Measurements from ENCODE around the gene PCDHGB1. TPM values are rescaled to one million over a fixed set of nuclear protein-coding genes. Genes with fewer than 3 reads are reported as not detected.
"Not testable (repeated sequence)": the region's sequence is repeated elsewhere in the genome, so short reads cannot be mapped to it uniquely, and the experiment has no call there.

The PCDHGB1 gene
- total RNA-seq, 4 donors from 2014 or later, result 2.0 to 9.5 (median 4.2) TPM

DNA sequence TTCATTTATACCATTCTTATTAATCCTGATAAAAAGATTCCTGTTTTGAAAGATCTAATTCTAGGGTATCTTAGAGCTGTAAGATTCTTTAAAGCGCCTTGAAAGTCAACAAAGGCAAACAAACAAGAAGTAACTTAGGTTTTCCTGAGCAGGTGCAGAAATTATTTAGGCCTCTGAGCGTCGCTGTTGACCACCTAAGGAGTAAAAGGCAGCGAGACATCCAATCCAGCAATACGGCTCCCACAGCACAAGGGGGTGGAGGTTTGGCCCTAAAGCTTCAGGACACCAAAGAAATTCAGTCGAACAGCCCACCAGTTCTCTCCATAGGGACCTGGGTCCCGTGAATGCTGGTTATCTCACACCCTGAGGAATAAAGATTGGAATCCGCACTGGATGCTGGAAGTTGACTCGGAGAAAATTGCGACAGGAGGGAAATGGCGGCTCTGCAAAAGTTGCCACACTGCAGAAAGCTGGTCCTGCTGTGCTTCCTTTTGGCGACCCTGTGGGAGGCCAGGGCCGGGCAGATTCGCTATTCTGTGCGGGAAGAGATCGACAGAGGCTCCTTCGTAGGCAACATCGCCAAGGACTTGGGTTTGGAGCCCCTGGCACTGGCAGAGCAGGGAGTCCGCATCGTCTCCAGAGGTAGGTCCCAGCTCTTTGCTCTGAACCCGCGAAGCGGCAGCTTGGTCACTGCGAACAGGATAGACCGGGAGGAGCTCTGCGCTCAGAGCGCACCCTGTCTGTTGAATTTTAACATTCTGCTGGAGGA is 11.2 kb upstream of the PCDHGB1 start, which contains the start of gene PCDHGA2:
Gene PCDHGA2 (plus strand): TSS at position 223 of the 769 bp plus-strand sequence.
- peaks cover 0 to 98% (median 2%) of the 10 kb centered on the region in 3 donors for H3K9me3 ChIP-seq
- peak within 1 kb of the TSS in 1 of 4 donors; percentile 4 for H3K27ac ChIP-seq
- no peaks in the 10 kb centered on the region for H3K36me3 ChIP-seq
- H3K4me1 ChIP-seq, result no peaks in the 10 kb centered on the region
- WGBS, 2 donors (ENCODE audit: low coverage in 1 of 2), result 2 to 9% methylated on average over 6 to 14 of the region's 27 CpGs
- peak within 1 kb of the TSS in 1 of 2 donors; percentile 35 for H3K4me3 ChIP-seq
- peaks cover 46% of the 10 kb centered on the region for H3K27me3 ChIP-seq
- no peak for ATAC-seq
- TF ChIP-seq, protein P1, sequence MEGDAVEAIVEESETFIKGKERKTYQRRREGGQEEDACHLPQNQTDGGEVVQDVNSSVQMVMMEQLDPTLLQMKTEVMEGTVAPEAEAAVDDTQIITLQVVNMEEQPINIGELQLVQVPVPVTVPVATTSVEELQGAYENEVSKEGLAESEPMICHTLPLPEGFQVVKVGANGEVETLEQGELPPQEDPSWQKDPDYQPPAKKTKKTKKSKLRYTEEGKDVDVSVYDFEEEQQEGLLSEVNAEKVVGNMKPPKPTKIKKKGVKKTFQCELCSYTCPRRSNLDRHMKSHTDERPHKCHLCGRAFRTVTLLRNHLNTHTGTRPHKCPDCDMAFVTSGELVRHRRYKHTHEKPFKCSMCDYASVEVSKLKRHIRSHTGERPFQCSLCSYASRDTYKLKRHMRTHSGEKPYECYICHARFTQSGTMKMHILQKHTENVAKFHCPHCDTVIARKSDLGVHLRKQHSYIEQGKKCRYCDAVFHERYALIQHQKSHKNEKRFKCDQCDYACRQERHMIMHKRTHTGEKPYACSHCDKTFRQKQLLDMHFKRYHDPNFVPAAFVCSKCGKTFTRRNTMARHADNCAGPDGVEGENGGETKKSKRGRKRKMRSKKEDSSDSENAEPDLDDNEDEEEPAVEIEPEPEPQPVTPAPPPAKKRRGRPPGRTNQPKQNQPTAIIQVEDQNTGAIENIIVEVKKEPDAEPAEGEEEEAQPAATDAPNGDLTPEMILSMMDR (IDR thresholded peaks at IDR 0.05), result peak in 3 of 4 experiments; percentile 23 to 38 (median 30)
- TF ChIP-seq POLR2AphosphoS5 (IDR thresholded peaks at IDR 0.05), result no peak

DNA sequence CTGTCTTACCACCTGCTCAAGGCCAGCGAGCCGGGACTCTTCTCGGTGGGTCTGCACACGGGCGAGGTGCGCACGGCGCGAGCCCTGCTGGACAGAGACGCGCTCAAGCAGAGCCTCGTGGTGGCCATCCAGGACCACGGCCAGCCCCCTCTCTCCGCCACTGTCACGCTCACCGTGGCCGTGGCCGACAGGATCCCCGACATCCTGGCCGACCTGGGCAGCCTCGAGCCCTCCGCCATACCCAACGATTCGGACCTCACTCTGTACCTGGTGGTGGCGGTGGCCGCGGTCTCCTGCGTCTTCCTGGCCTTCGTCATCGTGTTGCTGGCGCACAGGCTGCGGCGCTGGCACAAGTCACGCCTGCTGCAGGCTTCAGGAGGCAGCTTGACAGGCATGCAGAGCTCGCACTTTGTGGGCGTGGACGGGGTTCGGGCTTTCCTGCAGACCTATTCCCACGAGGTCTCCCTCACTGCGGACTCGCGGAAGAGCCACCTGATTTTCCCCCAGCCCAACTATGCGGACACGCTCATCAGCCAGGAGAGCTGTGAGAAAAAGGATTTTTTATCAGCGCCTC is 9.0 kb upstream of the PCDHGB1 start:
- H3K27ac ChIP-seq, H3K4me3 ChIP-seq, H3K36me3 ChIP-seq, ATAC-seq, H3K4me1 ChIP-seq: not testable (repeated sequence)
- 40 to 67% methylated on average over 1 to 8 of the region's 45 CpGs for WGBS, 2 donors (ENCODE audit: low coverage in 1 of 2)
- H3K27me3 ChIP-seq, result peaks cover 61% of the 10 kb centered on the region
- peaks cover 2 to 100% (median 5%) of the 10 kb centered on the region in 3 donors for H3K9me3 ChIP-seq

DNA sequence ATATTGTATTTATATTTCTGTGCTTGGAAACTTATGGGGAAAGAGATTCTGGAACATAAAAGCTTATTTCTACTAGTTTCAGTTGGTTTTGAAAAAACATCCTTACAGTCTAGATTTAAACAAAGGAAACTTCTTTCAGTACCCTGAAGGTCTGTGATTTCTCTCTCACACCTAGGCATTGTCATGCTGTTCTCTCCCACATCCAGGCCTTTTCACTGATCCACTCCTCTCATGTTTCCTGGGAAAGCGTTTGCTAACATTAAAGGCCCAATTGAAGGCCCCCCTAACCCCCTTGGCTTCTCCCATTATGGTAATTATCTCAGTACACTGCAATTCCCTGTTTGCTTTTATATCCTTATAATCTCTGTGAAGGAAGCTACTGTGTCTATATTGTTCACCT is 7.1 kb upstream of the PCDHGB1 start:
- Histone ChIP-seq H3K27ac (no peak overlapping the region), H3K9me3 (peaks cover 0 to 99% (median 5%) of the 10 kb centered on the region in 3 donors), H3K36me3 (peaks cover 0 to 6% of the 10 kb centered on the region in 2 donors), H3K4me3 (no peak overlapping the region), H3K4me1 (no peaks in the 10 kb centered on the region), H3K27me3 (peaks cover 67% of the 10 kb centered on the region)
- ATAC-seq, result no peak
- no peak for TF ChIP-seq POLR2AphosphoS5 (IDR thresholded peaks at IDR 0.05)
- TF ChIP-seq POLR2A (IDR thresholded peaks at IDR 0.05), result no peak
- TF ChIP-seq, protein P1 (IDR thresholded peaks at IDR 0.05), result no peak
- WGBS, 2 donors (ENCODE audit: low coverage in 1 of 2), result 21% methylated on average over 1 of the region's 1 CpG; no CpG with 5 or more reads in 1 of the 2 donors

- Histone ChIP-seq H3K4me1 (no peaks in the 10 kb centered on the region), H3K36me3 (peaks cover 0 to 6% of the 10 kb centered on the region in 2 donors), H3K27me3 (peaks cover 61% of the 10 kb centered on the region), H3K9me3 (peaks cover 0 to 99% (median 5%) of the 10 kb centered on the region in 3 donors), H3K27ac (no peak within 1 kb of the TSS), H3K4me3 (peak within 1 kb of the TSS in 1 of 2 donors; percentile 15)
- no peak for TF ChIP-seq POLR2AphosphoS5 (IDR thresholded peaks at IDR 0.05)
- TF ChIP-seq, protein P1 (IDR thresholded peaks at IDR 0.05), result no peak
- no peak for TF ChIP-seq EP300 (IDR thresholded peaks at IDR 0.05)
- no peak for TF ChIP-seq POLR2A (IDR thresholded peaks at IDR 0.05)
- WGBS, 2 donors (ENCODE audit: low coverage in 1 of 2), result 26 to 30% methylated on average over 8 to 9 of the region's 9 CpGs
- ATAC-seq, result no peak
Measured at GRCh38 chr5:141343242-141343952, 6.5 kb upstream of the PCDHGB1 start, which contains the start of gene PCDHGA3. Gene PCDHGA3 (plus strand): TSS chr5:141343829. CDS start chr5:141344034, 205 bp downstream.

DNA sequence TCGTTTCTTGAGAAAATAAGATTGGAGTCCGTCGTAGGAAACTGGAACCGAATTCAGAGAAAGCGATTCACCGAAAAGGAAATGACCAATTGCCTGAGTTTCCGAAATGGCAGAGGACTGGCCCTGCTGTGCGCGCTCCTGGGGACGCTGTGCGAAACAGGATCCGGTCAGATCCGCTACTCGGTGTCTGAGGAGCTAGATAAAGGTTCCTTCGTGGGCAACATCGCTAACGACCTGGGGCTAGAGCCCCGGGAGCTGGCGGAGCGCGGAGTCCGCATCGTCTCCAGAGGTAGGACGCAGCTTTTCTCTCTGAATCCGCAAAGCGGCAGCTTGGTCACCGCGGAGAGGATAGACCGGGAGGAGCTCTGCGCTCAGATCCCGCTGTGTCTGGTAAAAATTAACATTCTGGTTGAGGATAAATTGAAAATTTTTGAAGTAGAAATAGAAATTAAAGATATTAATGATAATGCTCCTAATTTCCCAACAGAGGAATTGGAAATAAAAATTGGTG is 5.9 kb upstream of the PCDHGB1 start:
- ATAC-seq, result no peak
- Histone ChIP-seq H3K27me3 (peaks cover 55% of the 10 kb centered on the region), H3K4me1 (no peaks in the 10 kb centered on the region), H3K36me3 (peaks cover 0 to 6% of the 10 kb centered on the region in 2 donors), H3K27ac (no peak overlapping the region), H3K4me3 (peak overlapping the region in 1 of 2 donors; percentile 15), H3K9me3 (peaks cover 0 to 99% (median 5%) of the 10 kb centered on the region in 3 donors)
- TF ChIP-seq POLR2A (IDR thresholded peaks at IDR 0.05) (no peak), EP300 (IDR thresholded peaks at IDR 0.05) (no peak), POLR2AphosphoS5 (IDR thresholded peaks at IDR 0.05) (no peak)
- TF ChIP-seq, protein P1 (IDR thresholded peaks at IDR 0.05), result no peak
- 25 to 26% methylated on average over 13 to 30 of the region's 31 CpGs for WGBS, 2 donors (ENCODE audit: low coverage in 1 of 2)
